GM12891 (cell line): ENCODE measurements around the gene DLG3.

Experiments used
- DNase-seq: peaks from one replicate; pipeline ENCODE4 v3.0.0; 2011; ENCODE audit warnings: low spot score; ENCODE audit not compliant: insufficient read length
- FAIRE-seq: peaks from 2 replicates; lab custom pipeline; 2011; peaks lifted over from hg19 to GRCh38; lab: Jason Lieb, UNC
- PAX5 ChIP-seq: IDR thresholded peaks from 2 replicates; pipeline ENCODE4 v1.6.1; 2011; ENCODE audit warnings: low read length, moderate library complexity, mild to moderate bottlenecking; ENCODE audit not compliant: insufficient read depth, severe bottlenecking
- POLR2A ChIP-seq: IDR thresholded peaks from 2 replicates; pipeline ENCODE4 v1.6.1; 2011; ENCODE audit warnings: low read depth, low read length, control low read depth
- POLR2AphosphoS5 ChIP-seq: IDR thresholded peaks from 2 replicates; pipeline ENCODE4 v1.6.1; 2011; ENCODE audit warnings: low read depth, low read length, control low read depth
- POU2F2 ChIP-seq: IDR thresholded peaks from 2 replicates; pipeline ENCODE4 v1.6.1; 2011; ENCODE audit warnings: low read depth, mild to moderate bottlenecking, control low read depth, low read length, moderate library complexity
- SPI1 ChIP-seq: IDR thresholded peaks from 2 replicates; pipeline ENCODE4 v1.6.1; 2011; ENCODE audit warnings: low read depth, low read length, control low read depth
- TAF1 ChIP-seq: IDR thresholded peaks from 2 replicates; pipeline ENCODE4 v1.6.1; 2011; ENCODE audit warnings: low read depth, low read length, control low read depth

The DLG3 gene

GRCh38 chrX:70554081-70554480, 109.4 kb downstream of the DLG3 start:
- no peak for TF ChIP-seq SPI1
- TF ChIP-seq POU2F2 = no peak
- TF ChIP-seq PAX5 = no peak
- no peak for DNase-seq
- peak; percentile 23 for FAIRE-seq

- no peak for FAIRE-seq
- DNase-seq = no peak
- TF ChIP-seq POLR2AphosphoS5 (no peak), TAF1 (no peak)
Observed at GRCh38 chrX:70554523-70554922, 109.9 kb downstream of the DLG3 start.

GRCh38 chrX:70554948-70555347, 110.3 kb downstream of the DLG3 start:
- TF ChIP-seq SPI1 (no peak), PAX5 (no peak), TAF1 (no peak), POLR2AphosphoS5 (no peak), POLR2A (no peak), POU2F2 (no peak)
- FAIRE-seq (no peak), DNase-seq (no peak)
